ENCODE data around the gene SCAI.

Gene SCAI

DNA sequence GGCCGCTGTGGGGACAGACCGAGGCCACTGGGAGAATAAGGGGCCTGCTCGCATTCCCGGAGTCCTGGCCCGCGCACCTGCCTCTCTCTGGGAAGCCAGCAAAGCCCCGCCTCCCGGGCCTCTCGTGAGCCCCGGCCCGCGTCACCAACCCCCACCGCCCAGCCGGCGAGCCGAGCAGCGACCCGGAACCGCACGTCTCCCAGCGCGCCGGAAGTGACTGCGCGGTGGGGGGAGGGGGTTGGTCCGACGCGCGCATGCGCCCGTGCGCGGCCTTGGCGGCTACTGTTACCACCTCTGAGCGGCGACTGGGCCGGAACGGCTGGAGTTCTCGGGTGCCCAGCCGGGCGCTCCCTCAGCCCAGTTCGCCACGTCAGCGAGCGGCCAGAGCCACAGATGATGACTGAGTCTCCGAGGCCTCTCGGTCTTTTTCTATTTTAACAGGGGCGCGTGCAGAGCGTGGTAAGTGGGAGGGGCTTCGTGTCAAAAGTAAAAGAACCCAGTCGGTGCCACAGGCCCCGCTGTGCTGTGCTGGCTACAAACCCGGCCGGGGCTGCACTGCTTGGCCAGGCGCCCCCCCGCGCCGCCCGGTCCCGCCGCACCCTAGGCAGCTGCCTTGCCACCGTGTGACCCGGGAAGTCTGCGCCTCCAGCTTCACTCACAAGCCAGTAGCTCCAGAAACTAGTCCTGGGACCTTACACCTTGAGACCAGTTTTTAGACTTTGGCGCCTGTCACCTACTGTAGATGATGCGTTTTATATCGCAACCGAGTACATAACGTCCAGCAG lies 202.2 kb downstream of the SCAI start, which contains the start of gene GOLGA1:
Gene GOLGA1 (minus strand): TSS at position 190 of the 785 bp plus-strand sequence. CDS start 2,372 bp downstream, outside the sequence.
- Histone ChIP-seq H2AFZ (ENCODE audit: low read depth, low read length, severe bottlenecking) (peak within 1 kb of the TSS; percentile 93), H3K9me2 (replicated peaks; ENCODE audit: insufficient read depth, low read length) (no peaks in the 10 kb centered on the region), H3K4me2 (ENCODE audit: low read depth, low read length, poor library complexity, severe bottlenecking) (peak within 1 kb of the TSS; percentile 97), H3K4me3 (ENCODE audit: insufficient read depth, low read length, poor library complexity, severe bottlenecking) (peak within 1 kb of the TSS; percentile 69), H4K20me1 (ENCODE audit: low read depth, low read length) (no peaks in the 10 kb centered on the region), H3K36me3 (ENCODE audit: low read length) (peaks cover 4% of the 10 kb centered on the region; the same call in 1 of the 2 replicates), H3K9ac (ENCODE audit: low read length) (peak within 1 kb of the TSS; percentile 74), H3F3A (ENCODE audit: insufficient read depth) (peaks cover 22% of the 10 kb centered on the region), H3K9me3 (ENCODE audit: insufficient read depth, low read length) (no peaks in the 10 kb centered on the region), H3K79me2 (ENCODE audit: insufficient read depth, low read length) (peaks cover 9% of the 10 kb centered on the region; the same call in 1 of the 2 replicates), H3K27ac (ENCODE audit: low read depth, low read length) (peak within 1 kb of the TSS; percentile 81), H3K27me3 (ENCODE audit: low read length) (no peaks in the 10 kb centered on the region)
- TF ChIP-seq, protein P1, sequence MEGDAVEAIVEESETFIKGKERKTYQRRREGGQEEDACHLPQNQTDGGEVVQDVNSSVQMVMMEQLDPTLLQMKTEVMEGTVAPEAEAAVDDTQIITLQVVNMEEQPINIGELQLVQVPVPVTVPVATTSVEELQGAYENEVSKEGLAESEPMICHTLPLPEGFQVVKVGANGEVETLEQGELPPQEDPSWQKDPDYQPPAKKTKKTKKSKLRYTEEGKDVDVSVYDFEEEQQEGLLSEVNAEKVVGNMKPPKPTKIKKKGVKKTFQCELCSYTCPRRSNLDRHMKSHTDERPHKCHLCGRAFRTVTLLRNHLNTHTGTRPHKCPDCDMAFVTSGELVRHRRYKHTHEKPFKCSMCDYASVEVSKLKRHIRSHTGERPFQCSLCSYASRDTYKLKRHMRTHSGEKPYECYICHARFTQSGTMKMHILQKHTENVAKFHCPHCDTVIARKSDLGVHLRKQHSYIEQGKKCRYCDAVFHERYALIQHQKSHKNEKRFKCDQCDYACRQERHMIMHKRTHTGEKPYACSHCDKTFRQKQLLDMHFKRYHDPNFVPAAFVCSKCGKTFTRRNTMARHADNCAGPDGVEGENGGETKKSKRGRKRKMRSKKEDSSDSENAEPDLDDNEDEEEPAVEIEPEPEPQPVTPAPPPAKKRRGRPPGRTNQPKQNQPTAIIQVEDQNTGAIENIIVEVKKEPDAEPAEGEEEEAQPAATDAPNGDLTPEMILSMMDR (IDR thresholded peaks at IDR 0.05; ENCODE audit: insufficient read depth, low read length, poor library complexity, severe bottlenecking) = no peak
- TF ChIP-seq EZH2phosphoT487 (conservative IDR thresholded peaks at IDR 0.05; ENCODE audit: low read length) = no peak

DNA sequence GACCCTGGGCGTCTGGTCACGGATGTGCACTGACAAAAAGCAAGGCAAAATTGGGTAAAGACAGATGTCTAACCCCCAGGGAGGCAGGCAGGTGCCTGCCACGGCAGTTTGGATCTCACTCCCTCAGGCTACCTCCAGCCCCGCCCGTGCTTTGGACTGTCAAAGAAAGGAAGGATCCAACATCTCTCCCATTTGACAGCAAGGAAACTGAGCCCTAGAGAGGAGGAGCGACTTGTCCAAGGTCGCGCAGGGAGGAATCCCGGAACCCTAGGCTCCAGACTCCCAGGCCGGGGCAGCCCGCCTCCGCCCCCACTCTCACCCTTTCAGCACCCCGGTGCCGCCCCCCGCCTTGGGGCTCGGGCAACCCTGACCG lies 202.8 kb downstream of the SCAI start:
- Histone ChIP-seq H4K20me1 (ENCODE audit: low read depth, low read length) (no peaks in the 10 kb centered on the region), H3K27ac (ENCODE audit: low read depth, low read length) (peak overlapping the region; percentile 81), H3K4me3 (ENCODE audit: insufficient read depth, low read length, poor library complexity, severe bottlenecking) (peak overlapping the region; percentile 69), H3K9ac (ENCODE audit: low read length) (peak overlapping the region; percentile 74), H3K27me3 (ENCODE audit: low read length) (no peaks in the 10 kb centered on the region), H3F3A (ENCODE audit: insufficient read depth) (peaks cover 22% of the 10 kb centered on the region), H3K36me3 (ENCODE audit: low read length) (peaks cover 4% of the 10 kb centered on the region; the same call in 1 of the 2 replicates), H3K9me3 (ENCODE audit: insufficient read depth, low read length) (no peaks in the 10 kb centered on the region), H3K79me2 (ENCODE audit: insufficient read depth, low read length) (peaks cover 9% of the 10 kb centered on the region; the same call in 1 of the 2 replicates), H3K9me2 (replicated peaks; ENCODE audit: insufficient read depth, low read length) (no peaks in the 10 kb centered on the region), H3K4me2 (ENCODE audit: low read depth, low read length, poor library complexity, severe bottlenecking) (peak overlapping the region; percentile 97), H2AFZ (ENCODE audit: low read depth, low read length, severe bottlenecking) (peak overlapping the region; percentile 93)
- no peak for TF ChIP-seq EZH2phosphoT487 (conservative IDR thresholded peaks at IDR 0.05; ENCODE audit: low read length)
- TF ChIP-seq, protein P1 (IDR thresholded peaks at IDR 0.05; ENCODE audit: insufficient read depth, low read length, poor library complexity, severe bottlenecking) = no peak

- H3K79me2 ChIP-seq (ENCODE audit: insufficient read depth, low read length) = peaks cover 9% of the 10 kb centered on the region; the same call in 1 of the 2 replicates
- H3K9me2 ChIP-seq (replicated peaks; ENCODE audit: insufficient read depth, low read length) = no peaks in the 10 kb centered on the region
- H3K4me3 ChIP-seq (ENCODE audit: insufficient read depth, low read length, poor library complexity, severe bottlenecking) = peak overlapping the region; percentile 69
- peak overlapping the region; percentile 93 for H2AFZ ChIP-seq (ENCODE audit: low read depth, low read length, severe bottlenecking)
- peaks cover 22% of the 10 kb centered on the region for H3F3A ChIP-seq (ENCODE audit: insufficient read depth)
- peak overlapping the region; percentile 97 for H3K4me2 ChIP-seq (ENCODE audit: low read depth, low read length, poor library complexity, severe bottlenecking)
- H3K9me3 ChIP-seq (ENCODE audit: insufficient read depth, low read length) = no peaks in the 10 kb centered on the region
- peak overlapping the region; percentile 81 for H3K27ac ChIP-seq (ENCODE audit: low read depth, low read length)
- H4K20me1 ChIP-seq (ENCODE audit: low read depth, low read length) = no peaks in the 10 kb centered on the region
- TF ChIP-seq, protein P1 (IDR thresholded peaks at IDR 0.05; ENCODE audit: insufficient read depth, low read length, poor library complexity, severe bottlenecking) = no peak
- no peak for TF ChIP-seq EZH2phosphoT487 (conservative IDR thresholded peaks at IDR 0.05; ENCODE audit: low read length)
- no peaks in the 10 kb centered on the region for H3K27me3 ChIP-seq (ENCODE audit: low read length)
- peaks cover 4% of the 10 kb centered on the region; the same call in 1 of the 2 replicates for H3K36me3 ChIP-seq (ENCODE audit: low read length)
- peak overlapping the region; percentile 74 for H3K9ac ChIP-seq (ENCODE audit: low read length)
Observed at GRCh38 chr9:124939944-124940343, 203.4 kb downstream of the SCAI start.

Measured in SU-DHL-6 (cell line).